K562 (cell line): ENCODE results near the gene GRK3. TPM values are rescaled to one million over a fixed set of nuclear protein-coding genes. Genes with fewer than 3 reads are reported as not detected.

Experiments
- FOSL1 ChIP-seq: fragments of 200-800 bp; sonication (Bioruptor generic); conservative IDR thresholded peaks from 2 replicates; pipeline ENCODE4 v1.6.1; 2016; ENCODE audit warnings: missing genetic modification characterization, missing compliant biosample characterization
- FOXM1 ChIP-seq, 2 experiments: fragments of 450-650 bp in 1 of 2; sonication (generic) in 1 of 2; formaldehyde crosslinking in 1 of 2; IDR thresholded peaks; 2 replicates each; pipeline versions ENCODE4 v1.6.1 to v1.9.0; 2017 to 2022; ENCODE audit warnings: low read depth in 2 of 2, mild to moderate bottlenecking in 2 of 2, missing genetic modification reagents in 1 of 2, moderate library complexity in 1 of 2
- JUND ChIP-seq, 2 experiments: IDR thresholded peaks; 2 replicates in 1 of 2; 3 replicates in 1 of 2; pipeline ENCODE4 v1.6.1; 2011; ENCODE audit warnings: borderline replicate concordance in 2 of 2, low read depth in 2 of 2, low read length in 2 of 2, improper control_type of control experiment in 1 of 2, missing biosample characterization in 1 of 2, missing genetic modification characterization in 1 of 2, missing genetic modification reagents in 1 of 2
- SMARCB1 ChIP-seq: IDR thresholded peaks from 2 replicates; pipeline ENCODE4 v1.6.1; 2011; ENCODE audit warnings: improper control_type of control experiment, low read depth; ENCODE audit not compliant: insufficient read length
- SNIP1 ChIP-seq: fragments of 450-650 bp; IDR thresholded peaks from 2 replicates; pipeline ENCODE4 v1.7.1; 2017; ENCODE audit warnings: low read depth, mild to moderate bottlenecking
- SRF ChIP-seq, 2 experiments: fragments of 250-450, 450-650 bp in 1 of 2; sonication (Bioruptor Pico) in 1 of 2; sonication (generic) in 1 of 2; formaldehyde crosslinking; IDR thresholded peaks; 2 replicates each; pipeline versions ENCODE4 v1.5.0 to v1.5.1; 2020 to 2022; ENCODE audit warnings: mild to moderate bottlenecking in 1 of 2, missing genetic modification reagents in 1 of 2
- STAT5A ChIP-seq: IDR thresholded peaks from 2 replicates; pipeline ENCODE4 v1.6.1; 2012; ENCODE audit warnings: low read length, inconsistent platforms, borderline replicate concordance
- TBL1XR1 ChIP-seq, 2 experiments: IDR thresholded peaks; 2 replicates each; pipeline ENCODE4 v1.6.1; 2012; ENCODE audit warnings: improper control_type of control experiment in 2 of 2, low read length in 2 of 2, mild to moderate bottlenecking in 1 of 2
- TOE1 ChIP-seq, 2 experiments: fragments of 450-650 bp in 1 of 2; sonication (generic) in 1 of 2; formaldehyde crosslinking in 1 of 2; IDR thresholded peaks; 2 replicates each; pipeline versions ENCODE4 v1.7.1 to v1.8.0; 2016 to 2022; ENCODE audit warnings: borderline replicate concordance in 2 of 2, mild to moderate bottlenecking in 2 of 2, antibody characterized with exemption in 1 of 2, inconsistent platforms in 1 of 2, low read depth in 1 of 2, missing genetic modification reagents in 1 of 2, moderate library complexity in 1 of 2
- ZNF175 ChIP-seq: fragments of 200-800 bp; sonication (Bioruptor generic); IDR thresholded peaks from 2 replicates; pipeline ENCODE4 v1.6.1; 2016; ENCODE audit warnings: low read depth, mild to moderate bottlenecking, missing genetic modification characterization, missing compliant biosample characterization
- polyA plus RNA-seq, 8 experiments: library from polyadenylated mRNA; depleted of rRNA in 4 of 8; stranded (reverse) in 5 of 8; unstranded in 3 of 8; fragments of >200 nt; fragmentation: Nextera tagmentation in 2 of 8; fragmentation: Illumina TruSeq in 1 of 8; extraction: Ambion mirVana in 2 of 8; extraction: Trizol in 1 of 8; gene quantifications; 2 replicates each; pipeline versions ENCODE4 v1.2.1 to v1.2.3, GENCODE V29; 2011 to 2014; ENCODE audit warnings: inconsistent platforms in 1 of 8, missing spikeins in 1 of 8
- total RNA-seq, 7 experiments: library from RNA; depleted of rRNA in 6 of 7; stranded (reverse); fragments of >200 nt in 6 of 7; fragmentation: Illumina TruSeq in 2 of 7; extraction: Trizol in 2 of 7; gene quantifications; 2 replicates each; pipeline versions ENCODE4 v1.2.1 to v1.2.3, GENCODE V29; 2011 to 2021; ENCODE audit warnings: low replicate concordance in 1 of 7
- TF ChIP-seq, protein P1 (sequence below), 2 experiments: fragments of 450-650 bp; formaldehyde crosslinking in 1 of 2; IDR thresholded peaks; 2 replicates each; pipeline versions ENCODE4 v1.4.0 to v1.6.1; 2014 to 2020; ENCODE audit warnings: mild to moderate bottlenecking in 2 of 2, borderline replicate concordance in 1 of 2, low read depth in 1 of 2
- TF ChIP-seq, protein P2 (sequence below): fragments of 450-650 bp; IDR thresholded peaks from 2 replicates; pipeline ENCODE4 v1.6.1; 2017; ENCODE audit warnings: antibody characterized with exemption, mild to moderate bottlenecking

Gene GRK3
- total and polyA plus RNA-seq, 9 of the 15 experiments (the other 6 are each of a cell fraction or from before 2014, with no cell fraction given): 1.4 to 7.6 (median 3.6) TPM

DNA sequence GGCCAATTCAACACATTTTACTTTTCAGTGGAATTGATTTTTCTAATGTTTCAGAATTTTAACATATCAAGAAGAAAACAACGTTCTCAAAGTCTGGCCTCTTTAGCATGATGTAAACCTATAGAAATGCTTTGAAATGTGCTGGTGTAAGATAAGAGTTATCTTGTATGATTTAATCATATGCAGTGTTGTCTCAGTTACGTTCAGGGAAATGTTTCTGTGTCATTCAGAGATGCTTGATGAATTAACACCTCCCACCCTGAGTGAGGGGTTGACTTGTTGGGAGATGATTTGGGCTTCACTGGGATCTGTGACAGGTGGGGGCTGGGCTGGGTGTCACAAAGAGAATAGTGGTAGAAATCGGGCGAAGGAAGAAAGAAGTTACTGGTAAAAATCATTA is 161.8 kb downstream of the GRK3 start (continued):
- TF ChIP-seq, protein P1, sequence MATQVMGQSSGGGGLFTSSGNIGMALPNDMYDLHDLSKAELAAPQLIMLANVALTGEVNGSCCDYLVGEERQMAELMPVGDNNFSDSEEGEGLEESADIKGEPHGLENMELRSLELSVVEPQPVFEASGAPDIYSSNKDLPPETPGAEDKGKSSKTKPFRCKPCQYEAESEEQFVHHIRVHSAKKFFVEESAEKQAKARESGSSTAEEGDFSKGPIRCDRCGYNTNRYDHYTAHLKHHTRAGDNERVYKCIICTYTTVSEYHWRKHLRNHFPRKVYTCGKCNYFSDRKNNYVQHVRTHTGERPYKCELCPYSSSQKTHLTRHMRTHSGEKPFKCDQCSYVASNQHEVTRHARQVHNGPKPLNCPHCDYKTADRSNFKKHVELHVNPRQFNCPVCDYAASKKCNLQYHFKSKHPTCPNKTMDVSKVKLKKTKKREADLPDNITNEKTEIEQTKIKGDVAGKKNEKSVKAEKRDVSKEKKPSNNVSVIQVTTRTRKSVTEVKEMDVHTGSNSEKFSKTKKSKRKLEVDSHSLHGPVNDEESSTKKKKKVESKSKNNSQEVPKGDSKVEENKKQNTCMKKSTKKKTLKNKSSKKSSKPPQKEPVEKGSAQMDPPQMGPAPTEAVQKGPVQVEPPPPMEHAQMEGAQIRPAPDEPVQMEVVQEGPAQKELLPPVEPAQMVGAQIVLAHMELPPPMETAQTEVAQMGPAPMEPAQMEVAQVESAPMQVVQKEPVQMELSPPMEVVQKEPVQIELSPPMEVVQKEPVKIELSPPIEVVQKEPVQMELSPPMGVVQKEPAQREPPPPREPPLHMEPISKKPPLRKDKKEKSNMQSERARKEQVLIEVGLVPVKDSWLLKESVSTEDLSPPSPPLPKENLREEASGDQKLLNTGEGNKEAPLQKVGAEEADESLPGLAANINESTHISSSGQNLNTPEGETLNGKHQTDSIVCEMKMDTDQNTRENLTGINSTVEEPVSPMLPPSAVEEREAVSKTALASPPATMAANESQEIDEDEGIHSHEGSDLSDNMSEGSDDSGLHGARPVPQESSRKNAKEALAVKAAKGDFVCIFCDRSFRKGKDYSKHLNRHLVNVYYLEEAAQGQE (IDR thresholded peaks at IDR 0.05; ENCODE audit: borderline replicate concordance): no peak
- TF ChIP-seq, protein P1 (CRISPR knock-in tag; IDR thresholded peaks at IDR 0.05; ENCODE audit: low read depth): no peak
- TF ChIP-seq SRF (CRISPR knock-in tag; IDR thresholded peaks at IDR 0.05) (no peak; a peak in 1 of 4 replicates), FOXM1 (IDR thresholded peaks at IDR 0.05; ENCODE audit: low read depth) (peak; percentile 69; the same call in 1 of the 2 replicates), FOXM1 (CRISPR knock-in tag; IDR thresholded peaks at IDR 0.05; ENCODE audit: low read depth) (no peak), FOSL1 (tag) (peak; percentile 72), TOE1 (IDR thresholded peaks at IDR 0.05; ENCODE audit: borderline replicate concordance) (no peak), TOE1 (CRISPR knock-in tag; IDR thresholded peaks at IDR 0.05; ENCODE audit: borderline replicate concordance, low read depth) (no peak), SMARCB1 (no peak), SNIP1 (no peak), STAT5A (peak; percentile 52; the same call in 1 of the 2 replicates), TBL1XR1 (IDR thresholded peaks at IDR 0.05; ENCODE audit: low read length in 2 of 2) (peak in 1 of 2 experiments; percentile 83; a peak in 2 of 4 replicates), ZNF175 (CRISPR knock-in tag) (no peak), JUND (IDR thresholded peaks at IDR 0.05; ENCODE audit: borderline replicate concordance, low read depth, low read length) (peak; percentile 81), JUND (tag; IDR thresholded peaks at IDR 0.05; ENCODE audit: borderline replicate concordance, low read depth, low read length) (peak; percentile 24; the same call in 1 of the 3 replicates)
- TF ChIP-seq, protein P2, sequence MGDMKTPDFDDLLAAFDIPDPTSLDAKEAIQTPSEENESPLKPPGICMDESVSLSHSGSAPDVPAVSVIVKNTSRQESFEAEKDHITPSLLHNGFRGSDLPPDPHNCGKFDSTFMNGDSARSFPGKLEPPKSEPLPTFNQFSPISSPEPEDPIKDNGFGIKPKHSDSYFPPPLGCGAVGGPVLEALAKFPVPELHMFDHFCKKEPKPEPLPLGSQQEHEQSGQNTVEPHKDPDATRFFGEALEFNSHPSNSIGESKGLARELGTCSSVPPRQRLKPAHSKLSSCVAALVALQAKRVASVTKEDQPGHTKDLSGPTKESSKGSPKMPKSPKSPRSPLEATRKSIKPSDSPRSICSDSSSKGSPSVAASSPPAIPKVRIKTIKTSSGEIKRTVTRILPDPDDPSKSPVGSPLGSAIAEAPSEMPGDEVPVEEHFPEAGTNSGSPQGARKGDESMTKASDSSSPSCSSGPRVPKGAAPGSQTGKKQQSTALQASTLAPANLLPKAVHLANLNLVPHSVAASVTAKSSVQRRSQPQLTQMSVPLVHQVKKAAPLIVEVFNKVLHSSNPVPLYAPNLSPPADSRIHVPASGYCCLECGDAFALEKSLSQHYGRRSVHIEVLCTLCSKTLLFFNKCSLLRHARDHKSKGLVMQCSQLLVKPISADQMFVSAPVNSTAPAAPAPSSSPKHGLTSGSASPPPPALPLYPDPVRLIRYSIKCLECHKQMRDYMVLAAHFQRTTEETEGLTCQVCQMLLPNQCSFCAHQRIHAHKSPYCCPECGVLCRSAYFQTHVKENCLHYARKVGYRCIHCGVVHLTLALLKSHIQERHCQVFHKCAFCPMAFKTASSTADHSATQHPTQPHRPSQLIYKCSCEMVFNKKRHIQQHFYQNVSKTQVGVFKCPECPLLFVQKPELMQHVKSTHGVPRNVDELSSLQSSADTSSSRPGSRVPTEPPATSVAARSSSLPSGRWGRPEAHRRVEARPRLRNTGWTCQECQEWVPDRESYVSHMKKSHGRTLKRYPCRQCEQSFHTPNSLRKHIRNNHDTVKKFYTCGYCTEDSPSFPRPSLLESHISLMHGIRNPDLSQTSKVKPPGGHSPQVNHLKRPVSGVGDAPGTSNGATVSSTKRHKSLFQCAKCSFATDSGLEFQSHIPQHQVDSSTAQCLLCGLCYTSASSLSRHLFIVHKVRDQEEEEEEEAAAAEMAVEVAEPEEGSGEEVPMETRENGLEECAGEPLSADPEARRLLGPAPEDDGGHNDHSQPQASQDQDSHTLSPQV: no peak; the same call in 1 of the 2 replicates
